ENCODE measurements around the gene PICK1.
"Not testable (repeated sequence)": the region's sequence is repeated elsewhere in the genome, so short reads cannot be mapped to it uniquely, and the experiment has no call there.

The PICK1 gene

DNA sequence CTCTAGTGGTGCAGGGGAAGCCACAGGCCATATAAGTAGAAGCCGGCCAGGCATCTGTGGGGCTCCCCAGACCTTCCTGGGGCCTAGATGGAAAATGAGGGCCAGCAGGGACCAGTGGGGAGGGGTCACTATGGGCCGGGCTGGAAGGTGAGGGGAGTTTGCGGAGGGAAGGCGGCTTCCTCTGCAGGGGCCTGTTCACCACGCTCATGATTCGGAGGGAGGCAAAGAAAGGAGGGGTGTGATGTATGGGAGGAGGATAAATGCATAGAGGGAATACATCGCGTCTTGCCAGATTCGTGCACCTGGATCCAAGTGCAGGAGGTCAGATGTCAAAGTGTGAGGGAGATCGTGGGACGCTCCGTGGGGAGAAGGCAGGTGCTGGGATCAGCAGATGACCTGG lies 19.9 kb downstream of the PICK1 start:
- DNase-seq: no peak

DNA sequence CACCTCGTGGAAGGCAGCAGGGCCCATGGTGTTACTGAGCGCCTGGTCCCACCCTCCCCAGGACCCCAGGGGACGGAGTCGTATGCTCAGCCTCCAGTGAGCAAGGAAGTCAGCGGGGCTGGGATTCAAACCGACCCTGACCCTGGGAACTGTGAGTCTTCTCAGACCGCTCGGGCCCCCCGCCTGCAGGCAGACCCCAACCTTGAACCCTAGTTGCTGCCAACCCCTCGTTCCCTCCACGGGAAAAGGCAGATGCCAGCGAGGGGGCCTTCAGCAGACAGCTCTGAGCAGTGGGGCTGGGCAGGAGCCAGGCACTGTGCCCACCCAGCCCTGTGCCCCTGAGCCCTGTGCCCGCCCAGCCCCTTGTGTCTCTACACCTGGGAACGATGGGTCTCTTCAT lies 20.4 kb downstream of the PICK1 start:
- DNase-seq: no peak

DNA sequence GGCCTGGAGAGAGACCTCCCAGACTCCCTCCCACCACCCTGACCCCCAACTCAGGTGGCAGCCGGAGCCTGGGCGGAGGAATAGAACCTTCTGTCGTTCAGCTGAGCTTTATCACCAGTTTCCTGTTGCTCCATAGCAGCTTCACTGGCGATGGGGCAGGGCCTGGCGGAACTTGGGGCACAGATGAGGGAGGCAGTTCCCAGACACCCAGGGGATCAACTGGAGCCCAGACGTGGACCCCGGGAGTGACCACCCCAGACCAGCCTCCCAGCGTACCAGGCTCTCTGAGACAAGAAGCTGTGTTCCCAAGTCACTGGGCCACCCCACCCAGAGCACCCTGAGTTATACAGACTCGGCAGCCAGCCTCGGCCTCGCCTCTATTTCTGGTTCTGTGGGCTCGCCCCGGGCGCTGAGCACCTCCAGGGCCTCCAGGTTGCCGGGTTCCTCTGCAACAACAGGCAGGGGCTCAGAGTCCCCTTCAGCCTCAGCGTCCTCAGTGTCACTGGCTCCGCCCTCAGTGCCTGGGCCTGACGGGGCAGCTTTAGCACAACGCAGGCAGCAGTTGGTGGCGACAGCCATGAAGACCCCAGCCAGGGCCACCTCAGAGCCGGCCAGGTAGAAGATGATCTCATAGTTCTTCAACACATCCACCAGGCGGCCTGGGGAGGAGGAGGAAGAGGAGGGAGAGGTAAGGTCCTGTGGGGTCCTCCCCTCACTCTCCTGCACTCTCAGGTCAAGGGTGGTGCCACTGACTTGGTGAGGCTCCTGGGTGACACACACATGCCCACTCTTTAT lies 21.0 kb downstream of the PICK1 start:
- DNase-seq: no peak

DNA sequence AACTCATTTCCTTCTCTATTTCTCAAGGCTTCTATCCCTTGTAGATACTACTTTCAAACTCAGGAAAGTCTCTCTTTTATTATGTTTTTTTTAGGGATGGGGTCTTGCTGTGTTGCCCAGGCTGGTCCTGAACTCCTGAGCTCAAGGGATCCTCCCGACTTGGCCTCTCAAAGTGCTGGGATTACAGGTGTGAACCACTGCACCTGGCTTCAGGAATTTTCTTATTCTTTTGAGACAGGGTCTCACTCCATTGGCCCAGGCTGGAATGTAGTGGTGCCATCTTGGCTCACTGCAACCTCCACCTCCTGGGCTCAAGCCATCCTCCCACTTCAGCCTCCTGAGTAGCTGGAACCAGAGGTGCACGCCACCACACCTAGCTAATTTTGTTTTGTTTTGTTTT lies 22.0 kb downstream of the PICK1 start:
- not testable (repeated sequence) for DNase-seq

DNA sequence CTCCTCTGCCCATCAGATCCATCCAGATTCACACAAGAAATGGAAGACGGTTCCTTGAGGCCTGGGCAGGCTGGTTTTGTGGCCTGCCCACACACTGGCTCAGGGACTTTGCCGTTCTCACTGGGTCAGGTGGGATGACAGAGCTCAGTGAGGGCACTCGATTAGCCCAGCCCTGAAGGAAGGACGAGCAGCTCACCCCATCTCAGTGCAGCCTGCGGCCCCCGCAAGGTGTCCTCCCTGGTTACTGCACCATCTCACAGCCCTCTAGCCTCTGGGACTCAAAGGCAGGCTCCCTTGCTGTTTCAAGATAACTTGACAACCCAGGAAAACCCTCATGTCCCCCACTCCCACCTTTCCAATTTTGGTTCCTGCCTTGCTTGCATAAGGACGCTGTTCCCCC lies 22.6 kb downstream of the PICK1 start:
- no peak for DNase-seq

DNA sequence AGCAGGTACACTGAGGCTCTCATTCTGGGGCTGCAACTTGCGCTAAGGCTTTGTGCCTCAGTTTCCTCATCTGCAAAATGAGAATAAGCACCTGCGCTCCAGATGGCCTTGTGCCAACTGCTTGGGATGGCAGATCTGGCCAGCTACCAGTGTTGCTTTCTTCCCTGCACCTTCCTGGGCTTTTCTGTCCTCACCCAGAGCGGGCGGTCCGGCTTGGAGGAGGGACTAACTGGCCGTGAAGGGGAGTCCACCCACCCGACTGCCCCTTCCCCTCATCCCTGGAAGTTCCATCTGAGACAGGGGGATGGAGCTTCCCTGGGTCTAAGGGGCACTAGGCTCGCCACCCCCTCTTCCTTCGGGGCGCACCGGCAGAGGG lies 23.3 kb downstream of the PICK1 start:
- DNase-seq: no peak

DNA sequence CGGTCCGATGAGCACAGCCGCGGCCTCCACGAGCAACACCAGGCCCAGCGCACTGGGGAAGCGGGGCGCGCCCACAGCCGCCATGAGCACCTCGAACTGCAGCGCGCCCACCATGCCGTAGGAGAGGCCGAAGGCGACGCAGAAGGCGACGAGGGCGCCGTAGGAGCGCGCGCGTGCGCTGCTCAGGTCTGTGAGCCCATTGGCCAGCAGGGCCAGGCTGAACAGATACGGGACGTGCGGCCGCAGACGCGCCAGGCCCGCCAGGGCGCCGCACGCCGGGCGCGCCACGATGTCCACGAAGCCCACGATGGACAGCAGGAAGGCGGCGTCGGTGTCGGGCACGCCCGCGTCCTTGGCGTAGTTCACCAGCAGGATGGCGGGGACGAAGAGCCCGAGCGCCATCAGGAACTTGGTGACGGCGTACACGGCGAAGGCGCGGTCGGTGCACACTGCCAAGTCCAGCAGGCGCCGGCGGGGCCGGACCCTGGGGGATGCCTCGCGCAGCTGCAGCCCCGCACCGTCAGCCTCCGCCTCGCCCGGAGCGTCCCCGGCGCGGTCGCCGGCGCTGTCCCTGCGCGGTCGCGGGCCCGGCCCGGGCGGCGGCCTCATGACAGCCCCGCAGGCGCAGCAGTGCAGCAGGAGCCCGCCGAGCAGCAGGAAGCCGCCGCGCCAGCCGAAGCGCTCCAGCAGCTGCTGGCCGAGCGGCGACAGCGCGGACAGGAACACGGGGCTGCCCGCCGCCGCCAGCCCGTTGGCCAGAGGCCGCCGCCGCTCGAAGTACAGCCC lies 23.8 kb downstream of the PICK1 start:
- peak; percentile 48 for DNase-seq

DNA sequence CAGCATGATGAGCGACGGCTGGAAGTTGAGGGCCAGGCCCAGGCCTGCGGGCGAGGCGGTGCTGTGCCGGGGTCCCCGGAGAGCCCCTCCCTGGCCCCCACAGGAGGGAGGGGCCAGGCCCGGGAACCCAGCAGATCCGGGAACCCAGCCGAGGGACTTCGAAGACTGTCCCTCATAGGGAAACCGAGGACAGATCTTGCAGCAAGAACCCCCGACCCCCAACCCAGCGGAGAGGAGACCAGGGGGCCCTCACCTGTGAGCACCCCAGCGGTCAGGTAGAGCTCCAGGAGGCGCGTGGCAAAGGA lies 24.4 kb downstream of the PICK1 start:
- DNase-seq: no peak

DNA sequence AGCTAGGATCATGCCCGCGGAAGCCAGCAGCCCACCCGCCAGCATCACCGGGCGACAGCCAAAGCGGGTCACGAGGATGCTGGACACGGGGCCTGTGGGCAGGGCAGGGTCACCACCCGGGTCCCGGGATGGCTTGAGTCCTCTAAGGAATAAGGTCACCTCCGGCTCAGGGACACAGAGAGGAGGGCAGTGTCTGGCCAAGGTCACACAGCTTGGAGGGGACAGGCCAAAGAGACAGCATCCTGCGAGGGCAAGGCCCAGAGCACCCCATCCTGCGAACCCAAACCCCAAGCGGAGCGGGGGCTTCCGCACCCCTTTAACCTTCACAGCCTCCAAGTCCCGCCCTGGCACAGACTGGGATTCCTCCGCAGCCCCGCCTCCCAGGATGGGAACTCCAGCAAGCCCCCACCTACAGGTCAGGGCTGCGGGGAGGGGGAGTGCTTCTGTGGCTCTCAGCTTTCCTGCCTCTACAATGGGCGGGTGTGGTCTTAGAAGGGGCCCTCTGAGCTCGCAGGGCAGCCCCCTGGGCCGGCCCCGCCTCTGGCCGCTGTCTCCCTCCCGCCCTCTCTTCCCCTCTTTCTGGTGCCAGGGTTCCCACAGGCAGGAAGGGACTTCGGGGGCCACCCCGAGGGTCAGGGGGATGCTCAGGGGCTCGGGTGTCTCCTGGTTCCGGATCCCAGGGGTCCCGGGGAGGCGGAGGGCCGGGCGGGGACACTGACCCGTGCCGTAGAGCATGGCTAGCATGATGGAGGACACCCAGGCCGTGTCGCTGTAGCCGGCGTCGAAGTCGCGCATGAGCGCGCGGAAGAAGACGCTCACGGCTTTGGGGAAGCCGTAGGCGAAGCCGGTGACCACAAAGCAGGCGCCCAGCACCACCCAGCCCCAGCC lies 25.0 kb downstream of the PICK1 start:
- DNase-seq: no peak

DNA sequence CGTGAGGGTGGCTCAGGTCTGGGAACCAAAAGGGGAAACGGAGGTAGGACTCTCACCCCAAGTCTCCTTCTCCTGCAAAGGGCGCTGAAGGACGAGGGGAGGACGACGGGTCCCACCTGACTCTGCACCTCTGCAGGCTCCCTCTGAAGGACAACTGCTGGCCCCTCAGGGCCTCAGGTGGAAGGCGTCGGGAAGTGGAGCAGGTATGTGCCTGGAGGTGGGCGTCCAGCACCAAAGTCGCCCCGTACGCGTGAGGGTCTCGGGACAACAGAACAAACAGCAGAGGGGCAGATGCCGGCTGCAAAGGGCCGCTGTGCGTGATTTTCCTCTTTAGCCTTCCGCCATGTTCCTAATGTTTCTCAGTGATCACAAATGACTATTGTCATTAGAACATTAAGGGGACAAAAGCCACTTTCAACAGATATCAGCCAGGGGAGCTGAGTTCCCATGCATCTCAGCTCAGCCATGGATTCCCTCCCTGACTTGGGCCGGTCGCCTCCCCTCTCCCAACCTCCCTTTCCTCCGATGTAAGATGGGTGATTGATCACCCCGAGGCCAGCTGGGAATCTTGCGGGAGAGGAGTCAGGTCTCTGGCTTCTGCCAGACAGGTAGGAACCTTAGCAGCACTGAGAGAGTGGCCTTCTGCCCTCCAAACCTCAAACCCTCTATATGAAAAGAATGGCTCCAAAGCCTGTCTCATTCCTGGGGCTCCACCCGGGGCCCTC lies 25.9 kb downstream of the PICK1 start:
- no peak for DNase-seq

DNA sequence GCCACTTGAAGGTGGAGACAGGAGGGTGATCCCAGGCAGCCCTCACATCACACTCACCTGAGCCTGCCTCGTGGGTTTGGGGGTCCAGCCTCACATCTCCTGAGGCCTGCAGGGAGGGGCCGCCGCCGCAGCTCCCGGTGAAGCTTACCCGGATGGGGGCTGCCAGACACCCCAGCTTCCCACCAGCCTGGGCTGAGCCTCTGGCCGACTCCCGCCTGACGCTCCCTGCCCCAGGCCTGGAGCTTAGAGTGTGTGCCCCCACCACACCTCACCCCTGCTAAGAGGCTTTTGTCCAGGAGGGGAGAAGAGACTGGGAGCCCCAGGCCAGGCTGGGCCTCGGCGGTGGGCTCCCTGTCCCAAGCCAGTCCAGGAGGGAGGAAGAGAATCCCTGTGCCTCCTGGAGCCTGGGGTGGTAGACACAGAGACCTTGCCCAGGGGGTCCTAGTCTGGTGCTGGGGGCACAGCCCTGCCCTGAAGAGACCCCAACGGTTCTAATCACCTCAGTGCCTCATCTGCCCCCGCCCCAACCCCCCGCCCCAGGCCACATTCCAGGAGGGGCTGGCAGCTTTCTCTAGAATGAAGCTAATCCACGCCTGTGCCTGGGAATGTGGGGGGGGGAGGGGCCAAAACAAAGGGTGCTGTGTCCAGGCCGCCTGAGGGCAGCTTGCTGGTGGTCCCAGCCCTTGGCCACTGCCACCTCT lies 26.9 kb downstream of the PICK1 start, which contains the start of gene SLC16A8:
TSS of gene SLC16A8 (minus strand) at position 254 of the 701 bp plus-strand sequence. CDS start 1,311 bp downstream, outside the sequence.
- no peak for DNase-seq

DNA sequence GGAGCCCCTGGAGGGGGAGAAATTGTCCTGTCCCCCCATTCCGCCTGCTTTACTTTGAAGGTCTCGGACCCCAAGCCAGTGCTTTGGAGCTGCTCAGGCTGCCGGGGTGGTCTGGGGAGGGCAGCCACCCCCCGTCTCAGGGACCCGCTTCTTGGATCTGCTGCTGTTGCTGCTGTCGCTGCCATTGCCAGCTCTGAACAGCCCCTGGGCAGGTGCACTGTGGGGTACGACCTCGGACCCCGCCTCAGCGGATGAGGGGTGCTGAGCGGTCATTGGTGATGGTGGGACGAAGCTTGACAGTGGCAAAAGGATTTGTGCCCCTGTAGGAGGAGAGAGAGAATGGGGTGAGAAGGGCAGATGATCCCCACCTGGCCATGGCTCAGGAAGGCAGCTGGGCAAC lies 27.9 kb downstream of the PICK1 start:
- DNase-seq: no peak

DNA sequence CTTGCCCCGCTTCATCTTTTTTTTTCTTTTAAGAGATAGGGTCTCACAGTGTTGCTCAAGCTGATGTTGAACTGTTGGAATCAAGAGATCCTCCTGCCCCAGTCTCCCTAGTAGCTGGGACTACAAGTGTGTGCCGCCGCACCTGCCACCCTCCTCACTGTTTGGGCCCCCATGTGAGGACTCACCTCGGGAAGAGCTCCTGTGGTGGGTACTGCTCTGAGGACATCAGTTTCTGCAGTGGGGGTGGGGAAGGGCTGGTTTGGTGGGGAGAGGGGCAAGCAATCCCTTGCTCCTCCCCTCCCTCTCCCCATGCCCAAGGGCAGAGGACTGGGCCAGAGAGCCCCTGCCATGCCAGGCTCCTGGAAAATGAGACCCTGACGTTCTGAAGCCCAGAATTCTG lies 28.3 kb downstream of the PICK1 start:
- no peak for DNase-seq

DNA sequence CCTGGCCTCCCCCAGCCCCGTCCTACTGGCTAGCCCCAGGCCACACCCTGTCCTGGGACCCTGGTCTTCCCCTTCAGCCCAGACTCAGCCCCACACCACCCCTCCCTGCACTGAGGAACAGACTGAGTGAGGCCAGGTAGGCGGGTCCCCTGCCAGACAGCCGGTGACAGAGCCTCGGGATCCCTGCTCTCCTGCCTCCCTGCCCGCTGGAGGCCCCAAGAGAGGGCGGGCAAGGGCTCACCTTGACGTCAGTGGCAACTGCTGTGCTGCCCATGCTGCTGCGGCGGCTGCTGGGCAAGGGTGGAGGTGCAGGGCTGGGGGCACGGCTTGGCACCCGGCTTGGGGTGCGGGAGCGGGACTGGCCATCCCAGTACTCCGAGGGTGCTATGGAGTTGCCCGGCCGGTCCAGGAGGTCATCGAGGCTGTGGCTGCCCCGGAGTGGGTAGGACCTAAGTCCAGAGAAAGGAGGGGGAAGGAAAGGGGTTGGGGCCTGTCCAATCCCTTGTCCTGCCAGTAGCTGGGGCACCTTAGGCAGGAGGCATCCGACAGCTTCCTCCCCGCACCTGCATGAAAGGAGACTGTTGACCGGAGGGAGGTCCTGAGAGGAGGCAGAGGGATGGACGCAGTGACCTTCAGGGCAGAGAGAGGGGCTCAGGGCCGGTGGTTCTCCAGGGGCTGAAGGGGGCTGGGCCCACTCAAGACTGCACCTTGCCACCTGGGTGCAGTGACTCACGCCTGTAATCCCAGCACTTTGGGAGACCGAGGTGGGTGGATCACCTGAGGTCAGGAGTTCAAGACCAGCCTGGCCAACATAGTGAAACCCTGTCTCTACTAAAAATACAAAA lies 29.0 kb downstream of the PICK1 start:
- DNase-seq: no peak

DNA sequence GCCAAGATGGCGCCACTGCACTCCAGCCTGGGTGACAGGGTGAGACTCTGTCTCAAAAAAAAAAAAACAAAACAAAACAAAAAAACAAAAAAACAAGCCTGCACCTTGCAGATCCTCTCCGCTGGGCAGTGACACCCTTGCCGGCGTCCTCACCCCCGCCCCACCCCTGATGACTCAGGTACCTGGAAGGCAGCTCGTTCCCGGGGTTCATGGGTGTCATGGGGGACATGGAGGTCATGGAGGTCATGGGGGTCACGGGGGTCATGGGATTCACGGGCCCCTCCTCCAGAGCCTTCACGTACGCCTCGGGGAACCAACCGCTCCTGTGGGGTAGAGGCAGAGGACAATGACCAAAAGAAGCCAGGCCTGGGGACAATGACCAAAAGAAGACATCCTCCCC lies 29.7 kb downstream of the PICK1 start:
- no peak for DNase-seq

DNA sequence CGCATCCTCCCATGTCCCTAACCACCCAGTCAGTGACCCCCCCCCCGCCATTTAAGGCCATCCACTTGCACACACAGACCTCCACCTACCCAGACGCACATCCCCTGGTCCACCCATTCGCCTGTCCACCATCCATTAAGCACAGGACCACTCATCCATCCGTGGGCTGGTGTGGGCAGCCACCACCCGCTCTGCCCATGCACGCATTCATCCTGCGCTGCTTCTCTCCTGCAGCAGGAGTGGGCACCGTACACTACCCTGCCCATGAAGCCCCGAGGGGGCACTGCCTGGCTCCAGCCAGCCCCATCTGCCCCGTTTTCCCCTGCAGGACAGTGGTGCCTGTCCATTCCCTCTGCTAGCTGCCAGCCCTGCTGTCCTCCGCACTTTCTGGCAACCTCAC lies 30.7 kb downstream of the PICK1 start:
- no peak for DNase-seq

DNA sequence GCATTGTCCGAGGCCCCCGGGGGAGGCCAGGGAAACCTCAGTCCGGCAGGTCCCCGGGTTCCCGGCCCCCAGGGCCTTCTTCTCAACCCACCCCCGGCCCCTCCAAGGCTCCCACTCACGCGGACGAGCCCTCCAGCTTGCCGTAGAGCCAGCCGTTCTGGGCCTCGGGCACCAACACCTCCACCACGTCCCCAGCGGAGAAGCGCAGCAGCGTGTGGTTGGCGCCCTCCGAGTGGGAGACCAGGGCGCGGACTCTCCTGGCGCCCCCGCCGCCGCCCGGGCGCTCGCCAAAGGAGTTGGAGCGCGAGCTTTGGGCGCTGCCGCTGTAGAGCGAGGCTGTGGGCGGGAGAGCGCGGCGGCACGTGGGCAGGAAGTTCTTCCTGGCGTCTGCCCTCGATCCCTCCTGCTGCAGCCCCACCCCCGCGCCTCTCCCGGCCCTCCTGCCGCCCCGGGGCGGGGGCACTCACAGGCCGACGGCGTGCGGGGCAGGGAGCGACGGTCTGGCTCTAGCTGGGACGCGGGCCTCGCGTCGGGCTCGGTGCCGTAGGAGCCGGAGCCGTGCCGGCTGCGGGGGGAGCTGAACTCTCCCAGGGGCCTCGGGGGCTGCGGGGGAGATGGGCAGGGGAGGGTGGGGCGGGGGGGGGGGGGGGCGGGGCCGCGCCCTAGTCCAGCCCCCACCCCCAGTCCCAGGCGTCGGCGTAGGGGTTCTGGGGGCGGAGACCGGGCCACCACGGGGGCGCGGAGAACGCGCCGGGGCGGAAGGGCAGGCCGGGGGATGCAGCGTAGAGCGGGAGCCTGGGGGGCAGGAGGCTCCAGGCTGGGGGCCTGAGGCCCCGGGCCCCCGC lies 31.6 kb downstream of the PICK1 start:
- no peak for DNase-seq

DNA sequence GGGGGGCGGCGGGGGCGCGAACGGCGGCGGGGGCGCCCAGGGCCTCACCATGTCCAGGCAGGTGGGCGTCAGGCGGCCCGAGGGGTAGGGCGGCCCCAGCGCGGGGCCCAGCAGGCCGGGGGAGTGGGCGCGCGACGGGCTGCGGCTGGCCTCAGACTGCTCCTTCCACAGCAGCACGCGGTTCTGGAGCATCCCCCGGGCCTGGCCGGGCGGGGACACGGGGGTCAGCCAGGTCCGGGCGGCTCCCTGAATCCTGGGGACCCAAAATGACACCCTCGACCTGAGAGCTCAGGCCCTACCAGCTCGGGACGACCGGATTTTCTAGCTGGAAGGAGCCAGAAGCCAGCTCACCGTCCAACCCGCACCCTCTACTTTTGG lies 32.3 kb downstream of the PICK1 start:
- DNase-seq: no peak

DNA sequence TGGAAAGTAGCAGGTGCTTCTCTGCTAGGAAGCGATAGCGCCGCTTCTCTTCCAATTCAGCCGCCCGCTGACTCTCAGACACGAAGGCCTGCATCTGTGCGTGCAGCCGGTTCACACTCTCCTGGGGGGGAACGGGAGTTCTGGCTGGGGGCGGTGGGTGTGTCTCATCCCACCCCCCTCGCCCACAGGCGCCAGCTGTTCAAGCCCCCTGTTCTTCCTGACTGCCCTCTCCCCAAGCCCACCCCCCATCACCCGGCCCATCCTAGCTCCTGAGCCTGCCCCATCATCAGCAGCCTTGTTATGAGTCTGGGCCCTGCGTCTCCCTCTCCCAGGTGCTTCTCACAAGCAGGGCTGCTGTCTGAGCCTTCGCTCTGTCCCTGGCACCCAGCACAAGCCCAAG lies 39.9 kb downstream of the PICK1 start:
- DNase-seq: no peak

Measured in NCI-H146 (cell line).